Epithelial cell of prostate (primary cell): ENCODE measurements around the gene SIRPB2.

Experiments used
- DNase-seq: peaks from one replicate; pipeline ENCODE4 v3.0.0-alpha.2; 2011; ENCODE audit warnings: low read depth, low spot score
- H3K27ac ChIP-seq: fragments of 450-650 bp; 2 replicates; pipeline ENCODE4 v1.5.1; 2017; ENCODE audit warnings: mild to moderate bottlenecking

Gene SIRPB2

DNA sequence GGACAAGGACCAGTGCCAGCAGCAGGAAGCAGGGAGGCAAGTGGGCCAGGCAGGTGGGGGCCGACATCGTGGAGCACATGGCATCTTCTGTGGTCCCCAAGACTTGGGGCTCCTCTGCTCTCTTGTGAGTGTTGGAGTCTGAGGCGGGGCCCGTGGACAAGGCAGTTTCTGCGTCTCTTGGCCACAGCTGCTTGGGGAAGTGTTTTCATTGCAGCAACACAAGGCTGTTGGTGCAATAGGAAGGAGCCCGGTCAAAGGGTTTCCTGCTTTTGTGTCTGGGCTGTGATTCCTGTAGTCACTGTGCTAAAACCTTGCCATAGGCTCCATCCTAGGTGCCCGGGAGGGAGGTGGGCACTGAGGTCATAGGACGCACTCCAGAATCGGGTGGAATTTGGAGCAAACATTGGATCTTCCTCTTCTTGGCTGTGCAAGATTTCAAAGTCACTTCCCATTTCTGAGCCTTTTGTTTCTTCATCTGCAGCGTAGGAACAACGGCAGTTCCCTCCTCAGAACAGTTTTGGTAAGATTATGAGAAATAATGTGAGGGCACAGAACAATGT is at the start of gene SIRPB2:
TSS of gene SIRPB2 (minus strand) at position 140 of the 560 bp plus-strand sequence. CDS start at position 79, 61 bp downstream.
- peak within 1 kb of the TSS; percentile 93 for H3K27ac ChIP-seq
- DNase-seq: no peak

DNA sequence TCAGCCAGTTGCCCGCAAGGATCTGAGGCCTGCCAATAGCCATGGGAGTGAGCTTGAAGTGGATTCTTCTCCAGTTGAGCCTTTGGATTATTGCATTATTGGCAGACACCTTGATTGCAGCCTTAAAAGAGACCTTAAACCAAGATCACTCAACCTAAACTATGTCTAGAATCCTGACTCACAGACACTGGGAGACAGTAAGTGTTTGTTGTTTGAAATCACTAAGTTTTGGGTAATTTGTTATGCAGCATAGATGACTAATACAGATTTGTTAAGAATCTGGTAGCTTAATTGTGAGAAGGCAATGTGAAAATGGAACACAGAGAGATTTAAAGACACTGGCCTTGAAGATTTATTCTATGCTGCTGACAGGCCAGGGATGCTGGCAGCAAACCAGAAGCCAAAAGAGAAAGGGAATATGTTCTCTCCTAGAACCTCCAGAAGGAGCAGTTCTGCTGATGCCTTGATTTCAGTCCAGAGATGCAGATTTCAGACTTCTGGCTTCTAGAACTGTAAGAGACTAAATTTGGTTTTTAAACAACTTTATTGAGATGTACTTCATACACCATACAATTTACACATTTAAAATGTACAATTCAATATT is 48.7 kb upstream of the SIRPB2 start:
- DNase-seq: no peak
- H3K27ac ChIP-seq: no peak overlapping the region

DNA sequence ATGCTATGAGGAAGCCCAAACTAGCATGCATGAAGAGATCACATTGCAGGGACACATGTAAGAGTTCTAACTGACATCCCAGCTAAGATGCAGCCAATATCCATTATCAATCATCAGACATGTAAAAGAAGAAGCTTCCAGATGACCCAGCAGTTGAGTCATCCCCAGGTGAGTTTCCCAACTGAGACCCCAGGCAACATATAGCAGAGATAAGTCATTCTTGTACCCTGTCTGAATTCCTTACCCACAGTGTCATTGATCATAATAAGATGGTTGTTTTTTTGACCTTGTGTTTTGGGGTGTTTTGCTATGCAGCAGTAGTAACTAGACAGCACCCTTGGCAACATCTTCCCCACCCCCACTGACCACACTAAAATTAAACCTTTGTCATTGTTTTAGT is 47.4 kb upstream of the SIRPB2 start:
- H3K27ac ChIP-seq: no peak overlapping the region
- DNase-seq: no peak

DNA sequence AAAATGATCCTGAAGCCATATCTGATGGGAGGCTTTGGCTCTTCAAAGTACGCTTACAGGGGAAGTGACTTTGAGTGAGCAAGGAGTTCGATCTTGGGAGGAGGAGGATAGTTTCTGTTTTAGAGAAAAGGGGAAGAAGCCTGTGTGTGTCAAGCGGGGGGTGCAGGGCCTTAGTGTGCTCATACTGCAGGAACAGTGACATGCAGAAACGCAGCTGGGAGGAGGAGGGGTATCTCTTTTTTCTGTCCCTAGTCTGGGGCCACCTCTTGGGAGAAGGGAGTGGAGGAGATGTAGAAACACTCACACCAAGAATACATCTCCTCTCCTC is 46.5 kb upstream of the SIRPB2 start:
- no peak overlapping the region for H3K27ac ChIP-seq
- no peak for DNase-seq

DNA sequence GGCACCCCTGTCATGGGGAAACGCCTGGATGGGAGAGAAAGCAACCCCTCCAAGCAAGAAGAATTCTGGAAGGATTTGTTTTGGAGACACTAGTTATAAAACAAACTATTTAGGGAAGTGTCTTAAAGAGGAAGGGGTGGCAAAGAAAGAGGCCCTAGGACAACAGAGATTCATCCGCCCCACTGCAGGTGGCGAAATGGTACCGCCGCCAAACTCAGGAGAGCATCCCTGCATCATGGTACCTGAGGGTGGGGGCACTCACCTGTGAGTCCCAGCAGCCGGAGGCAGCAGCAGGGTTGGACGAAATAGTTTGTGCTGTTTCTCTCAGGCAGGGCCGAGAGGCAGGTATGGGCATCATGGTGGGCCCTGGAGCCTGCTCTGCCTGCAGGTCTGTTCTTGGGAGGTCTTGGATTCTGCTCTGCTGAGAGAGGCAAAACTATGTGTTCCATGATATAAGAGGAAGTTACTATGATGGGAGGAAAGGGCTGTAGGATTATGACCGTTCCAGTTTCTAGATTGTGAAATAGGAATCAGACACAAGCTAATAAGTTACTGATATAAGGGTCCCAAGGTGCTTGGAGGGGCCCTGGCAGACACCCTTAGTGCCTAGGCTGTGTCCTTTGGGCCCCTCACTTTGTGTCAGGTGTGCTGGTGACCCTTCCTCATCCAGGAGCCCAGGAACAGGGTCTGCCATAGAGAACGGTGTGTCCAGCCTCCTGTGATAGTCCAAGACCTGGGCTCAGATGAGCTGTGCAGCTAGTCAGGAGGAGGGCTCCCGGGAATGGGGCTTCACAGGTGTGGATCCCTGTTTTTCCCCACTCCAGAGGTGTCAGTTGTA is 45.9 kb upstream of the SIRPB2 start:
- H3K27ac ChIP-seq: no peak overlapping the region
- DNase-seq: no peak

DNA sequence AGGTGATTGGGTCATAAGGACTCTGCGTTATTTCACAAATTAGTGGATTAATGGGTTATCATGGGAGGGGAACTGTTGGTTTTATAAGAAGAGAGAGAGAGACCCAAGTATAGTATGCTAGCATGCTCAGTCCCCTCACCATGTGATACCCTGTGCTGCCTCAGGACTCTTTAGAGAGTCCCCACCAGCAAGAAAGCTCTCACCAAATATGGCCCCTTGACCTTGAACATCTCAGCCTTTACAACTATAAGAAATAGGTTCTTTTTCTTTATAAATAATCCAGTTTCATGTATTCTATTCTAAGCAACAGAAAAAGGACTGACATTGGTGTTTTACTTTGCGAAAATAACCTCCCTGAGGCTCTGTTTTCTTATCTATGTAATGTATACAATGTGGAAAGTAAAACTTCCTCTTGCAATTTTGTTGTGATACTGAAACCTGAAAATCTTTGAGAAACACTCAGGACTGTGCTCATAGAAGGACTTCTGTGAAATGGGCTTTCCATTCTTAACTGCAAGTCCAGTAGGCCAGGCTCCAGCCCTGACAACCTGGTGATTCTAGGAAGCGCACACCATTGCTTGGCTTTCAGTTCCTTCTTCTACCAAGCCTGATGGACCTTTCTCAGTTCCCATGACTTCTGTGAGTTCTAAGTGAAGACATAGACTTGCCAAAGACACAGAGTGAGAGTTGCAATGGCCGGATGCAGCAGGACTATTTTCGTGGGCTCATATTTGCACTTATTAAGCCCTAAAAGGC is 44.4 kb upstream of the SIRPB2 start:
- no peak for DNase-seq
- H3K27ac ChIP-seq: no peak overlapping the region

DNA sequence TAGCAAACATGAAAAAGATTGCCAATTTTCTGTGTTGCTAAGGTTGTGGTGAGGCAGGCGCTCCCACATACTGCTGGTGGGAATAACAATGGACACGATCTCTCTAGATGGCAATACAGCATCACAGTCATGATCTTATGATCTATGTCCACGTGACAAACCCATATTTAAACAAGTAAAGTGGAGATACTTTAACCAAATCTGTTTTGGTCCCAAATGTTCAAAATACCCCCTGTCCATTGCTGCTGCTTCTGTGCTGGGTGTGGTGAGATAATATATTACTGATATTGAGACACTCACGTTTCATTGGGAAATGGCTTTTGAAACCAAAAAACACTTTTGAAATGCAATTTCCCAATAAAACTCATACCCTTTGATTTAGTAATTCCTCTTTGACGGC is 43.3 kb upstream of the SIRPB2 start:
- H3K27ac ChIP-seq: no peak overlapping the region

DNA sequence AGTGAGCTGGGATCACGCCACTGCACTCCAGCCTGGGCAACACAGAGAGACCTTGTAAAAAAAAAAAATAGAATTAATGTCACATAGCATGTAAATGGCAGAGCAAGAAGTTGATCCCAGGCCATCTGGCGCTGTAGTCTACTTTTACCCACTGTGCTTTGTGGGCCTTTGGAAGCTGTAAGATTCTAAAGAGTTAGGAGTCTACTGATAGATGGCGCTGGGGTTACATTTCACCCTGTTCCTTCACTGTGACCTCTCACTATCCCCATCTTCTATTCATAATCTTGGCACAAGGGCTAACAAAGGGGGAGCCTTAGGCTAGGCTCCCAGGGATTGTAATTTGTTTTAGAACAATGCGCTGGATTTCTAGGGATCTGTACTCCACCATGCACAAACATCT is 41.8 kb upstream of the SIRPB2 start:
- no peak overlapping the region for H3K27ac ChIP-seq

More for the DNA sequence above, 43.3 kb upstream of the SIRPB2 start:
- no peak for DNase-seq

DNA sequence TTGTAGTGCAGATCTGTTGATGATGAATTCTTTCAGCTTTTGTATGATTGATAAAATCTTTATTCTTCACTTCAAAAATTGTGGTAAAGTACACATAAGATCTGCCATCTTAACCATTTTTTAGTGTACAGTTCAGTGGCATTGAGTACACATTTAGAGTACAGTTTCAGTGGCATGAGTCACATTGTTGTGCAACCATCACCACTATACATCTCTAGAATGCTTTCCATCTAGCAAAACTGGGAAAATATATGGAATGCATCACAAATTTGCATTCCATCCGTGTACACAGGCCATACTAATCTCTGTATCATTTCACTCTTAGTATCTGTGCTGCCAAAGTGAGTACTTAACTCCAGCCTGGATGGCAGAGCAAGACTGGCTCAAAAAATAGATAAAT is 37.6 kb upstream of the SIRPB2 start:
- H3K27ac ChIP-seq: no peak overlapping the region
- no peak for DNase-seq

More for the DNA sequence above, 41.8 kb upstream of the SIRPB2 start:
- no peak for DNase-seq

DNA sequence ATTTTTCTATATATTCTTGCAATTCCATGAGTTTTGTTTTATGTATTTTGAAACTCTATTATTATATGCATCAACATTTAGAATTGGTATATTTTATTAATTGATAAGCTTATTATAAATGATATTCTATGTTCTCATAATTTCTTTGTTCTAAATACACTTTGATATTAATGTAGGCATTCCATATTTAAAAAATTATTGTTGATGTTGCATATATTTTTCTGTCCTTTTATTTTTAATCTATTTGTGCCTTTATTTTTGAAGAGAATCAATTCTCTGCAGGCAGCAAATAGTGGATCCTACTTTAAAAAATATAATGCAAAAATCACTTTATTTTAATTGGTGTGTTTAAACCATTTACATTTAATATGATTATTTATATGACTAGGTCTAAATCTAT is 36.7 kb upstream of the SIRPB2 start:
- no peak for DNase-seq
- H3K27ac ChIP-seq: no peak overlapping the region

DNA sequence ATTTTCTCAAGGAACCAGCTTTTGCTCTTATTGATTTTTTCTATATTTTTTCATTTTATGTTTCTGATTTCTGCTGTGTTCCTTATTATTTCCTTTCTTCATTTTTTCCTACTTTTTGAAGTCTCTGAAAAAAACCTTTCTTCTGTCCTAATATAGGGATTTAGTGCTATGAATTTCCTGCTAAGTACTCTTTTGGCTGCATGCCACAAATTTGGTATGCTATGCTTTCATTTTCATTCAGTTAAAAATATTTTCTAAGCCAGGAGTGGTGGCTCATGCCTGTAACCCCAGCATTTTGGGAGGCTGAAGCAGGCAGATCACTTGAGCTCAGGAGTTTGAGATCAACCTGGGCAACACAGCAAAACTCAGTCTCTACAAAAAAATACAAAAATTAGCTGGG is 35.7 kb upstream of the SIRPB2 start:
- DNase-seq: no peak
- no peak overlapping the region for H3K27ac ChIP-seq

DNA sequence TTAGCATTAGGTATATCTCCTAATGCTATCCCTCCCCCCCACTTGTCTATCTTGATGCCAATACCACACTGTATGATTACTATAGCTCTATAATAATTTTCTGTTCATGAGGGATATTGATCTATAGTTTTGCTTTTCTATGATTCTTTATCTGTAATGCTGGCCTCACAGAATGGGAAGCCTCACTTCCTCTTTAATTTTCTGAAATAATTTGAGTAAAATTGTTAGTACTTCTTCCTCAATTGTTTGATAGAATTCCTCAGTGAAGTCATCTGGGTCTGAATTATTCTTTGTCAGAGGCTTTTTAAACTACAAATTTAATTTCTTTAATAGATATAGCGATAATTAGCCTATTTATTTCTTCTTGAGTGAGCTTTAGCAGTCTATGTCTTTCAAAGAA is 35.1 kb upstream of the SIRPB2 start:
- DNase-seq: no peak
- no peak overlapping the region for H3K27ac ChIP-seq

DNA sequence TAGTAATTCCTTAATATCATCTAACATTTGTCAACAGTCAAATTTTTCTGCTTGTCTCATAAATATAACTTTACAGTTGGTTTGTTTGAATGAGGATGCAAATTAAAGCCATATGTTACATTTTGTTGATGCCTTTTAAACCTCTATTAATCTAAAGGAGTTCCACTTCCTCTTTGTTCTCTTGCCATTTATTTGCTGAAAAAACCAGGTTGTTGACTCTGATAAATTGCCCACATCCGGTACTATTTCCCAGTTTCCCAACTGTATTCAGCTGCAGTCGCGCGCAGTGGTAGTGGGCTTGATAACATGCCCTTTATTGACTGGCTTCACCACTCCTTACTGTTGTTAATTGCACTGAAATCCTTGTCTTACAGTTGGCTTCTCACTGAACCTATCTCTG is 32.8 kb upstream of the SIRPB2 start:
- no peak for DNase-seq
- H3K27ac ChIP-seq: no peak overlapping the region

DNA sequence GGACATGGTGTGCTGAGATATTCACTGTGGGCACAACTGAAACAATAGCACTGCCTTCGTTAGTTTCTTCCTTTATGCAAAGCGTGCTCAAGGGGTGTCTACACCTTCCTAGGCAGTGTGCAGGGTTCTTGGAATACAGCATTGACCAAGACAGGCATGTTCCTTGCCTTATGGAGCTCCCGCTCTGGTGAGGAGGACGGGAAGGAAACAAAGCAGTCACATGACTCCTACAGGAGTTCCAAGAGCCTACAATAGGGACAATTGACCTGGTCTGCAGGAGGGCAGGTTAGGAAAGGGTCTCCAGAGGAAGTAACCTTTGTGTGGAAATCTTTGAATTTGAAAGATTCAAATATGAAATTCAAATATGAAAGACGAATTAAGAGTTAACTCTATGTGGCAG is 25.8 kb upstream of the SIRPB2 start:
- DNase-seq: no peak
- H3K27ac ChIP-seq: no peak overlapping the region

DNA sequence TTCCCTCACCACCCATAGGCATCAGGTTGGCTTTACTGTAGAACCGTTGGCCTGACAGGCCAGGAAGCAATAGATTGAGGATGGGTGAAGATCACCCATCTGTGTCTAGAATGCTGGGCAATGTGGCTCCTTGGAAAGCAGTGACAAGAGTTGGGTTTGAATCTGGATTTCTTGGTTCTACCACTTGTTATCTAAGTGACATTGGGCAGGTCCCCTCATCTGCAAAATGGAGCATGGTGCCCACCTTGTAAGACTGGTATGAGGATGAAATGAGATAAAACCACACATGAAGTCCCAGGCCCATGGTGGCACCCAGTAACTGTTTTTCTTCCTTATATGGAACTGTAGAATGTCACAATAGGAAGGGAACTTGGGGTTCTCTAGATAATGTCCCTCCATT is 22.6 kb upstream of the SIRPB2 start:
- H3K27ac ChIP-seq: no peak overlapping the region

DNA sequence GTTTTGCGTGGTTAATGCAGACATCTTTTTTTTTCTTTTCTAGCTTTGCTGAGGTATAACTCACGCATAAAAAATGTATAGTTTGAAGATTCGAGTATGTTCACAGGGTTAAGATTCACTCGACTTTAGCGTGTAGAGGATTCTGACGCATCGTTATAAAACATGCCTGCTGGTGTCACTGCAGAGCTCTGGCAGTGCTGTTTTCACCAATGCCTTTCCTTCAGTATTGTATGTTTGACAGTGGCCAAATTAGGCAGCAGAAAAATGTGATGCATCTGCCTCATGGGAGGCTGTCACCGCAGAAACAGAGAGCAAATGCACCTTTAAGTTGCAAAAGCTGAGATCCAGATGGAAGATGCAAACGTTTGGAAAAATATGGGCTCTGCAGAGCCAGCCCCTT is 18.0 kb upstream of the SIRPB2 start:
- no peak overlapping the region for H3K27ac ChIP-seq
- no peak for DNase-seq

More for the DNA sequence above, 22.6 kb upstream of the SIRPB2 start:
- DNase-seq: no peak

DNA sequence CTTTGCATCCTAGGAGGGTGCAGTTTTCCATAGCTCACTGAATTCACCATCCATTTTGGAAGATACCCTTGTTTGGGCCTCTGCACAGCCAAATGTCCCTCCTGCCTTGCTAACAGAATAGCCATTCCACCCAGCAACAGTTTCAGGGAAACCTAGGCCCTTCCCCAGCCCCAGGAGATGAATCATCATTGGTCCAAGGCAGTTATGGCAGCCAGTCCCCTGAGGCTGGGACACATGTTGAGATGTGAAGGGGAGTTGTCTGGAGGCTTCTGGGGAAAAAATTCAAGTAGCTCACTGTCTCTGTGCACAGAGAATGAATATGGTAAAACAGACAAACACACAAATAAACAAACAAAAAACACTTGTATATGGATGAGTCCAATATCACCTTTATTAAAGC is 17.4 kb upstream of the SIRPB2 start:
- no peak for DNase-seq

DNA sequence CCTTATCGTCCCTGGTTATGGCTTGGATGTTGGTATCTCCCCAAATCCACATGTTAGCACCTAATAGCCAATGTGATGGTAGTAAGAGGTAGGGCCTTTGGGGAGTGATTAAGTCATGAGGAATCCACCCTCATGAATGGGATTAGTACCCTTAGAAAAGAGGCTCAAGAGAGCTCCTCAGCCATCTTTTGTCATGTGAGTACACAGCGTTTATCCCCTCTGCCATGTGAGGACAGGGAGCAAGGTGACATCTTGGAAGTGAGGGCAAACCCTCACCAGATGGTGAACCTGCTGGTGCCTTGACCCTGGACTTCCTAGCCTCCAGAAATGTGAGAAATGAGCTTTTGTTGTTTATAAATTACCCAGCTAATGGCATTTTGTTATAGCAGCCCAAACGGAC is 16.1 kb upstream of the SIRPB2 start:
- H3K27ac ChIP-seq: no peak overlapping the region
- no peak for DNase-seq

More for the DNA sequence above, 17.4 kb upstream of the SIRPB2 start:
- no peak overlapping the region for H3K27ac ChIP-seq

DNA sequence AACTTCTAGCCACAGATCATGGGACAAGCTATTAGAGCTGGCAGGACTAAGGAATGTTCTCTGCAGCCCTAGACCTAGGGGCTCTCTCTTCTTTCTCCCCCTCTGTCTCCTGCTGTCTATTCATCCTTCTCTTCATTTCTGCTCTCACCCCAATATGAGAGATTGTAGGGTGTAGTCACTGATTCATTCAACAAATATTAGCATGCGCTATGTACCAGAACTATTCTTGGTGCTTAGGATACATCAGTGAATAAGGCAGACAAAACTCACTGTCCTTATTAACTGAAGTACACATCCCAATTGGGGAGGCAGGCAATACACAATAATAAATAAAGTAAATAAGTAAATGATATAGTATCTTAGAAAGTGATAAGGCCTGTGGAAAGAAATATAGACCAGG is 14.7 kb upstream of the SIRPB2 start:
- peak overlapping the region; percentile 59 for H3K27ac ChIP-seq
- DNase-seq: no peak

DNA sequence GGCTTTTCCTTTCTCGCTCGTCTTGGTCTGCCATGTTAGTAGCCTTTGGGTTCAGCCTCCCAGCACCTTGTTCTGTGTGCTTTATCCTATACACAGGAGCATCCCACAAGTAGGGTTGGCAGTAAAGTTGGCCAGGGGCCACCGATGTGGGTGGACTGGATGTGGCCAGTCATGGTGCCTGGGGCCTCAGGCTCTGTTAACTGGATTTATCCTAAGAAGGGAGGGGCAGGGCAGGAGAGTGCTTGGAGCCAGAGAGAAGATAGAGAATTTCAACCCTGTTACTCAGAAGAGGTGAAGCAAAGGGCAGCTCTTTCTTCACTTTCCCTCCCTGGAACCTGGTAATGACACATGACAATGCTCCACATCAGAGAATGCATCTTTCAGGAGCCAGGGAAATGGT is 14.1 kb upstream of the SIRPB2 start:
- H3K27ac ChIP-seq: peak overlapping the region; percentile 59
- DNase-seq: peak; percentile 83
